HepG2 (cell line): ENCODE measurements around the gene HOXA9. TPM values are rescaled to one million over a fixed set of nuclear protein-coding genes. Genes with fewer than 3 reads are reported as not detected.

ENCODE experiments used
- ARHGAP35 ChIP-seq: sonication (generic); formaldehyde crosslinking; IDR thresholded peaks from 2 replicates; pipeline ENCODE4 v1.9.0; 2022; ENCODE audit warnings: mild to moderate bottlenecking, inconsistent platforms, moderate library complexity, missing genetic modification reagents, borderline replicate concordance
- BCL6 ChIP-seq: IDR thresholded peaks from 2 replicates; pipeline ENCODE4 v1.6.1; 2016; ENCODE audit warnings: missing genetic modification reagents, missing compliant biosample characterization
- EZH2 ChIP-seq: conservative IDR thresholded peaks from 2 replicates; pipeline ENCODE4 v1.6.1; 2012; ENCODE audit warnings: mild to moderate bottlenecking, low read depth, low read length, moderate library complexity
- HDAC1 ChIP-seq: sonication (generic); formaldehyde crosslinking; IDR thresholded peaks from 2 replicates; pipeline ENCODE4 v1.5.1; 2020; ENCODE audit warnings: mild to moderate bottlenecking, missing genetic modification reagents
- HNRNPK ChIP-seq: fragments of 200-400 bp; formaldehyde crosslinking; IDR thresholded peaks from 2 replicates; pipeline ENCODE4 v1.6.1; 2018; ENCODE audit warnings: low read length, low read depth, moderate library complexity, mild to moderate bottlenecking; ENCODE audit not compliant: poor library complexity, severe bottlenecking
- HNRNPLL ChIP-seq: fragments of 200-400 bp; formaldehyde crosslinking; IDR thresholded peaks from 2 replicates; pipeline ENCODE4 v1.6.1; 2017; ENCODE audit warnings: mild to moderate bottlenecking, low read depth, low read length; ENCODE audit not compliant: poor library complexity, severe bottlenecking
- MYC ChIP-seq: sonication (generic); formaldehyde crosslinking; IDR thresholded peaks from 2 replicates; pipeline ENCODE4 v1.9.0; 2021; ENCODE audit warnings: missing genetic modification reagents, borderline replicate concordance
- MYPOP ChIP-seq: sonication (generic); formaldehyde crosslinking; IDR thresholded peaks from 2 replicates; pipeline ENCODE4 v1.8.1; 2023; ENCODE audit warnings: mild to moderate bottlenecking, moderate library complexity, missing genetic modification reagents
- NFKB2 ChIP-seq: sonication (generic); formaldehyde crosslinking; IDR thresholded peaks from 2 replicates; pipeline ENCODE4 v1.4.0; 2020; ENCODE audit warnings: missing genetic modification reagents, borderline replicate concordance
- NRL ChIP-seq: sonication (generic); formaldehyde crosslinking; IDR thresholded peaks from 2 replicates; pipeline ENCODE4 v1.5.0; 2020; ENCODE audit warnings: missing genetic modification reagents, mild to moderate bottlenecking, moderate library complexity, borderline replicate concordance
- RFXAP ChIP-seq: sonication (generic); formaldehyde crosslinking; IDR thresholded peaks from 2 replicates; pipeline ENCODE4 v1.4.0; 2020; ENCODE audit warnings: missing genetic modification reagents, borderline replicate concordance
- ZBTB14 ChIP-seq: sonication (generic); formaldehyde crosslinking; IDR thresholded peaks from 2 replicates; pipeline ENCODE4 v1.4.0; 2020; ENCODE audit warnings: missing genetic modification reagents
- ZNF512B ChIP-seq: sonication (generic); formaldehyde crosslinking; IDR thresholded peaks from 2 replicates; pipeline ENCODE4 v1.5.1; 2020; ENCODE audit warnings: missing genetic modification reagents, mild to moderate bottlenecking, borderline replicate concordance
- ZNF567 ChIP-seq: sonication (generic); formaldehyde crosslinking; IDR thresholded peaks from 2 replicates; pipeline ENCODE4 v1.8.1; 2023; ENCODE audit warnings: mild to moderate bottlenecking, missing genetic modification reagents, borderline replicate concordance
- ZNF678 ChIP-seq: sonication (generic); formaldehyde crosslinking; IDR thresholded peaks from 2 replicates; pipeline ENCODE4 v1.4.0; 2020; ENCODE audit warnings: mild to moderate bottlenecking, missing genetic modification reagents
- ZNF776 ChIP-seq: sonication (generic); formaldehyde crosslinking; IDR thresholded peaks from 2 replicates; pipeline ENCODE4 v1.4.0; 2020; ENCODE audit warnings: mild to moderate bottlenecking, missing genetic modification reagents
- polyA plus RNA-seq, 8 experiments: library from polyadenylated mRNA; depleted of rRNA in 3 of 8; stranded (reverse) in 7 of 8; unstranded in 1 of 8; fragments of >200 nt; fragmentation: Illumina TruSeq in 4 of 8; extraction: Trizol in 4 of 8; gene quantifications; 2 replicates each; pipeline versions ENCODE4 v1.2.1 to v1.2.3, GENCODE V29; 2011 to 2016; ENCODE audit warnings: low read depth in 4 of 8, missing spikeins in 1 of 8, mixed read lengths in 1 of 8; ENCODE audit not compliant: insufficient read depth in 1 of 8
- total RNA-seq, 5 experiments: library from RNA; depleted of rRNA; stranded (reverse); fragments of >200 nt; fragmentation: Illumina TruSeq; extraction: Trizol; gene quantifications; 2 replicates each; pipeline ENCODE4 v1.2.3, GENCODE V29; 2016; ENCODE audit warnings: low read depth in 1 of 5

Gene HOXA9
- total and polyA plus RNA-seq, 2 of the 13 experiments (the other 11 are each of a cell fraction or from before 2014, with no cell fraction given), result not detected

- 0 out of 2 replicates have a peak, but pooled peaks have one; percentile 25 for TF ChIP-seq MYC (CRISPR knock-in tag)
- TF ChIP-seq RFXAP (CRISPR knock-in tag), result no peak
- 0 out of 2 replicates have a peak, but pooled peaks have one; percentile 35 for TF ChIP-seq MYPOP (CRISPR knock-in tag)
- no peak for TF ChIP-seq ZNF512B (CRISPR knock-in tag)
- 0 out of 2 replicates have a peak, but pooled peaks have one; percentile 63 for TF ChIP-seq ARHGAP35
- TF ChIP-seq HDAC1 (CRISPR knock-in tag), result peak; percentile 31; the same call in 1 of the 2 replicates
- TF ChIP-seq BCL6 (CRISPR knock-in tag), result peak; percentile 73
- peak; percentile 87; the same call in 1 of the 2 replicates for TF ChIP-seq EZH2
- TF ChIP-seq ZNF567 (CRISPR knock-in tag), result no peak
- no peak for TF ChIP-seq ZNF678 (CRISPR knock-in tag)
- TF ChIP-seq ZNF776, result no peak
- peak; percentile 27 for TF ChIP-seq HNRNPK
- peak; percentile 36; the same call in 1 of the 2 replicates for TF ChIP-seq ZBTB14 (CRISPR knock-in tag)
- peak; percentile 82 for TF ChIP-seq HNRNPLL
- TF ChIP-seq NRL, result peak; percentile 19; the same call in 1 of the 2 replicates
- TF ChIP-seq NFKB2 (CRISPR knock-in tag), result no peak
Measured at GRCh38 chr7:27199849-27200760, 34.8 kb upstream of the HOXA9 start, which contains the start of gene HOXA13 (continued).
